ENCODE data around the gene PRLHR. TPM values are rescaled to one million over a fixed set of nuclear protein-coding genes. Genes with fewer than 3 reads are reported as not detected.

Gene PRLHR
- polyA plus RNA-seq, 3 donors: not detected

DNA sequence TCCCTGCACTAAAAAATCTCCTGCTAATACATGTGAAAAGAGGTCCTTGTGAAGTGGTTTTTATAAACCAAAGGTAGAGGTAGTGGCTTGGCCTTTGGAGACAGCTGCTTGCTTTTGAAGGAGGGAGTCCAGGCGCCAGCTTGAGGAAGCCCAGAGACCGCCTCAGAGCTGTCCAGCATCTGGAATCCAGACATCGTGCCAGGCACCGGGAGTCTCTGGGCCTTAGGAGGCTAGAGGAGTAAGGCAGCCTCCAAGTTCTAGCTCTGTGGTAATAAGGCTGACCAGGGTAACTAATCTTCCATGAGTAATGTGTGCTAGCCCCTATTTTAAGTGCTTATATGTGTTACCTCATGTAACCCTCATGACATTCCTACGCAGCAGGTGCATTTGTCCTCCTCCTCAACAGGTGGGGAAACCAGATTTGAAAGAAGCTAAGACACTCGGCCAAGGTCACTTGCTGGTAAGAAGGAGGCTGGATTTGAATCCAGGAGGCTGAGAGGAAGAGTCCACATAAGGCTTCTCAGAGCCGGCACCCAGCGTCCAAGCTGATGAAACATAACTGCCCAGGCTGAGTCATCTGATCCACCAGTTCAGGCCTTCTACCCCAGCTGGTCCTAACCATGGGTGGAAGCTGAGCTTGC is 26.1 kb downstream of the PRLHR start:
- TF ChIP-seq, protein P1, sequence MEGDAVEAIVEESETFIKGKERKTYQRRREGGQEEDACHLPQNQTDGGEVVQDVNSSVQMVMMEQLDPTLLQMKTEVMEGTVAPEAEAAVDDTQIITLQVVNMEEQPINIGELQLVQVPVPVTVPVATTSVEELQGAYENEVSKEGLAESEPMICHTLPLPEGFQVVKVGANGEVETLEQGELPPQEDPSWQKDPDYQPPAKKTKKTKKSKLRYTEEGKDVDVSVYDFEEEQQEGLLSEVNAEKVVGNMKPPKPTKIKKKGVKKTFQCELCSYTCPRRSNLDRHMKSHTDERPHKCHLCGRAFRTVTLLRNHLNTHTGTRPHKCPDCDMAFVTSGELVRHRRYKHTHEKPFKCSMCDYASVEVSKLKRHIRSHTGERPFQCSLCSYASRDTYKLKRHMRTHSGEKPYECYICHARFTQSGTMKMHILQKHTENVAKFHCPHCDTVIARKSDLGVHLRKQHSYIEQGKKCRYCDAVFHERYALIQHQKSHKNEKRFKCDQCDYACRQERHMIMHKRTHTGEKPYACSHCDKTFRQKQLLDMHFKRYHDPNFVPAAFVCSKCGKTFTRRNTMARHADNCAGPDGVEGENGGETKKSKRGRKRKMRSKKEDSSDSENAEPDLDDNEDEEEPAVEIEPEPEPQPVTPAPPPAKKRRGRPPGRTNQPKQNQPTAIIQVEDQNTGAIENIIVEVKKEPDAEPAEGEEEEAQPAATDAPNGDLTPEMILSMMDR (IDR thresholded peaks at IDR 0.05): no peak
- H3K27ac ChIP-seq (ENCODE audit: low read depth in 1 of 2, low read length in 2 of 2): no peak overlapping the region
- no peak for DNase-seq
- no peak overlapping the region for H3K4me2 ChIP-seq (replicated peaks; ENCODE audit: extremely low read depth, low read length, poor library complexity, severe bottlenecking)
- H3K9me3 ChIP-seq (replicated peaks in 1 of 2; ENCODE audit: control insufficient read depth in 1 of 2, insufficient read depth in 1 of 2, low read length in 2 of 2): no peaks in the 10 kb centered on the region
- no peaks in the 10 kb centered on the region for H3K36me3 Mint-ChIP-seq
- H4K20me1 ChIP-seq (ENCODE audit: insufficient read depth, low read length): no peaks in the 10 kb centered on the region
- H3K4me3 ChIP-seq (replicated peaks in 1 of 3; ENCODE audit: low read depth in 2 of 3, low read length in 3 of 3): no peak overlapping the region
- intact Hi-C loops (cut with micrococcal nuclease): loop anchor here (2.0 to 10.0 kb wide), 2 partner anchors 155 to 231 kb away; no protein-coding TSS in a partner anchor
- peaks cover 0 to 4% of the 10 kb centered on the region in 2 donors for H3K4me1 ChIP-seq (ENCODE audit: control insufficient read depth in 1 of 2, insufficient read depth in 2 of 2, low read length in 2 of 2)
- peaks cover 4 to 15% (median 7%) of the 10 kb centered on the region in 3 donors for H3K27me3 Mint-ChIP-seq (ENCODE audit: low read depth in 3 of 3)
- H2AFZ ChIP-seq (ENCODE audit: insufficient read depth, low read depth, low read length, poor library complexity, severe bottlenecking): no peak overlapping the region
- peaks cover 4% of the 10 kb centered on the region for H3K4me1 Mint-ChIP-seq
- H3K9me3 Mint-ChIP-seq: no peaks in the 10 kb centered on the region
- H3K79me2 ChIP-seq (ENCODE audit: insufficient read depth, low read length): no peaks in the 10 kb centered on the region
- H3K36me3 ChIP-seq (replicated peaks in 1 of 2; ENCODE audit: control insufficient read depth in 1 of 2, insufficient read depth in 2 of 2, low read length in 2 of 2): no peaks in the 10 kb centered on the region
- no peak overlapping the region for H3K27ac Mint-ChIP-seq
- H3K27me3 ChIP-seq (ENCODE audit: control insufficient read depth in 2 of 2, insufficient read depth in 2 of 2, low read length in 2 of 2): no peaks in the 10 kb centered on the region
- no peak overlapping the region for H3K4me3 Mint-ChIP-seq
- no peak overlapping the region for H3K9ac ChIP-seq (ENCODE audit: insufficient read depth, low read length, poor library complexity, severe bottlenecking)
- 96% methylated on average over 6 of the region's 8 CpGs for WGBS (ENCODE audit: insufficient coverage)

DNA sequence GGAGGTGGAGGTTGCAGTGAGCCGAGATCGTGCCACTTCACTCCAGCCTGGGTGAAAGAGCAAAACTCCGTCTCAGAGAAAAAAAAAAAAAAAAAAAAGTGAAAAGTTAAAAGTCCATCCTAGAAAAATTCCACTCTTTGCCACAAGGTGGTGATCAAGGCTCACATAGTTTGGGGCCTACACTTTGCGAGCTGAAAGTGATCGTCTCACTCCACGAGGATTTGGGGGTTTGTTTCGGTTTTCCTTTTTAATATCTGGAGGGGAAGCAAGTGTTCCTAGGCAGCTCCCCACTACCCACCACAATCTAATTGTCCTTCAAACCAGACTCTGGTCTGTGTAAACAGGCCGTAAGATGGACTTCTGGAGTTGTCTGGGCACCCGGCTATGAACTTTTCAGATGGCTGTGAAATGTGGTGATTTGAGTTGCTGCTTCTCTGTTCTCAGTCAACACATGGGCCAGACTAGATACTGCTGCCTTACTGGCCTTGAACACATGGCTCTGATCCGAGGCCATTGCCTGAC is 27.1 kb downstream of the PRLHR start:
- Histone ChIP-seq H3K27me3 (ENCODE audit: control insufficient read depth in 2 of 2, insufficient read depth in 2 of 2, low read length in 2 of 2) (no peaks in the 10 kb centered on the region), H3K4me2 (replicated peaks; ENCODE audit: extremely low read depth, low read length, poor library complexity, severe bottlenecking) (no peak overlapping the region), H3K4me3 (replicated peaks in 1 of 3; ENCODE audit: low read depth in 2 of 3, low read length in 3 of 3) (no peak overlapping the region), H4K20me1 (ENCODE audit: insufficient read depth, low read length) (no peaks in the 10 kb centered on the region), H3K4me1 (ENCODE audit: control insufficient read depth in 1 of 2, insufficient read depth in 2 of 2, low read length in 2 of 2) (peaks cover 10 to 13% of the 10 kb centered on the region in 2 donors), H3K79me2 (ENCODE audit: insufficient read depth, low read length) (no peaks in the 10 kb centered on the region), H3K9me3 (replicated peaks in 1 of 2; ENCODE audit: control insufficient read depth in 1 of 2, insufficient read depth in 1 of 2, low read length in 2 of 2) (no peaks in the 10 kb centered on the region), H3K9ac (ENCODE audit: insufficient read depth, low read length, poor library complexity, severe bottlenecking) (no peak overlapping the region), H2AFZ (ENCODE audit: insufficient read depth, low read depth, low read length, poor library complexity, severe bottlenecking) (peak overlapping the region; percentile 42), H3K27ac (ENCODE audit: low read depth in 1 of 2, low read length in 2 of 2) (no peak overlapping the region), H3K36me3 (replicated peaks in 1 of 2; ENCODE audit: control insufficient read depth in 1 of 2, insufficient read depth in 2 of 2, low read length in 2 of 2) (no peaks in the 10 kb centered on the region)
- DNase-seq: peak; percentile 33 to 59 (median 49)
- Mint-ChIP-seq H3K27me3 (ENCODE audit: low read depth in 3 of 3) (peaks cover 1 to 12% (median 7%) of the 10 kb centered on the region in 3 donors), H3K4me1 (peaks cover 10% of the 10 kb centered on the region), H3K36me3 (no peaks in the 10 kb centered on the region), H3K4me3 (peak overlapping the region in 1 of 2 donors; percentile 39), H3K27ac (peak overlapping the region in 1 of 7 donors; percentile 15), H3K9me3 (no peaks in the 10 kb centered on the region)
- TF ChIP-seq, protein P1 (IDR thresholded peaks at IDR 0.05): peak; percentile 76
- WGBS (ENCODE audit: insufficient coverage): no CpG with 5 or more reads among the region's 10 CpGs
- intact Hi-C loops (cut with micrococcal nuclease): loop anchor here (2.0 to 10.0 kb wide), 2 partner anchors 156 to 232 kb away; no protein-coding TSS in a partner anchor
